Loucy (cell line): ENCODE results near the gene RND1.

Experiments used
- H2AFZ ChIP-seq: fragments of 200-600 bp; sonication (generic); 2 replicates; pipeline ENCODE4 v1.6.0; 2016; ENCODE audit warnings: antibody characterized with exemption, mild to moderate bottlenecking, low read length, moderate library complexity
- H3F3A ChIP-seq: fragments of 200-600 bp; 2 replicates; pipeline ENCODE4 v1.6.0; 2016; ENCODE audit warnings: antibody characterized with exemption, low read depth, mild to moderate bottlenecking
- H3K27me3 ChIP-seq: fragments of 200-600 bp; sonication (generic); 2 replicates; pipeline ENCODE4 v1.6.1; 2014; ENCODE audit warnings: low read length, mild to moderate bottlenecking; ENCODE audit not compliant: insufficient read depth, poor library complexity, severe bottlenecking
- H3K36me3 ChIP-seq: fragments of 200-600 bp; sonication (generic); 2 replicates; pipeline ENCODE4 v1.6.1; 2016; ENCODE audit warnings: low read length; ENCODE audit not compliant: insufficient read depth
- H3K4me1 ChIP-seq: fragments of 200-600 bp; sonication (generic); 2 replicates; pipeline ENCODE4 v1.5.1; 2014; ENCODE audit warnings: low read length, mild to moderate bottlenecking; ENCODE audit not compliant: insufficient read depth, poor library complexity, severe bottlenecking
- H3K4me2 ChIP-seq: fragments of 200-600 bp; sonication (generic); 2 replicates; pipeline ENCODE4 v1.6.0; 2014; ENCODE audit warnings: antibody characterized with exemption, low read length, low read depth, mild to moderate bottlenecking; ENCODE audit not compliant: poor library complexity, severe bottlenecking
- H3K4me3 ChIP-seq: fragments of 200-600 bp; sonication (generic); 2 replicates; pipeline ENCODE4 v1.5.1; 2014; ENCODE audit warnings: low read length, mild to moderate bottlenecking, mixed read lengths; ENCODE audit not compliant: poor library complexity, severe bottlenecking
- H3K79me2 ChIP-seq: fragments of 200-600 bp; sonication (generic); 2 replicates; pipeline ENCODE4 v1.6.1; 2014; ENCODE audit warnings: low read length; ENCODE audit not compliant: insufficient read depth
- H3K9ac ChIP-seq: fragments of 200-600 bp; sonication (generic); 2 replicates; pipeline ENCODE4 v1.6.0; 2014; ENCODE audit warnings: mild to moderate bottlenecking, low read depth, low read length, moderate library complexity; ENCODE audit not compliant: poor library complexity, severe bottlenecking
- H3K9me2 ChIP-seq: fragments of 200-600 bp; sonication (generic); replicated peaks from 2 replicates; pipeline ENCODE4 v1.6.1; 2016; ENCODE audit warnings: low read depth, low read length, mixed read lengths
- H3K9me3 ChIP-seq: fragments of 200-600 bp; sonication (generic); 2 replicates; pipeline ENCODE4 v1.6.1; 2014; ENCODE audit warnings: mild to moderate bottlenecking, antibody characterized with exemption, low read length, low read depth; ENCODE audit not compliant: insufficient read depth
- H4K20me1 ChIP-seq: fragments of 200-600 bp; sonication (generic); 2 replicates; pipeline ENCODE4 v1.6.0; 2014; ENCODE audit warnings: antibody characterized with exemption, low read length, mild to moderate bottlenecking; ENCODE audit not compliant: insufficient read depth, poor library complexity, severe bottlenecking
- CTCF ChIP-seq: fragments of 200-600 bp; sonication (generic); conservative IDR thresholded peaks from 2 replicates; pipeline ENCODE4 v1.5.1; 2014; ENCODE audit warnings: mild to moderate bottlenecking, antibody characterized with exemption, low read length
- EZH2phosphoT487 ChIP-seq: fragments of 200-600 bp; IDR thresholded peaks from 2 replicates; pipeline ENCODE4 v1.6.1; 2018; ENCODE audit warnings: antibody characterized with exemption, mild to moderate bottlenecking, moderate library complexity, borderline replicate concordance

The RND1 gene

GRCh38 chr12:48899651-48900050 is 34.0 kb upstream of the RND1 start:
- Histone ChIP-seq H3K4me2 (no peak overlapping the region), H3K9me3 (no peaks in the 10 kb centered on the region), H3K4me3 (no peak overlapping the region), H3F3A (no peaks in the 10 kb centered on the region), H3K27me3 (no peaks in the 10 kb centered on the region), H3K4me1 (no peaks in the 10 kb centered on the region), H2AFZ (no peak overlapping the region), H3K9me2 (no peaks in the 10 kb centered on the region), H4K20me1 (no peaks in the 10 kb centered on the region), H3K9ac (no peak overlapping the region), H3K36me3 (no peaks in the 10 kb centered on the region), H3K79me2 (no peaks in the 10 kb centered on the region)
- TF ChIP-seq CTCF: no peak
- no peak for TF ChIP-seq EZH2phosphoT487

- Histone ChIP-seq H3K36me3 (no peaks in the 10 kb centered on the region), H3K9ac (no peak overlapping the region), H4K20me1 (no peaks in the 10 kb centered on the region), H3K4me1 (peaks cover 3% of the 10 kb centered on the region), H3K9me2 (no peaks in the 10 kb centered on the region), H3F3A (no peaks in the 10 kb centered on the region), H3K4me3 (no peak overlapping the region), H3K4me2 (no peak overlapping the region), H3K79me2 (no peaks in the 10 kb centered on the region), H3K27me3 (no peaks in the 10 kb centered on the region), H3K9me3 (no peaks in the 10 kb centered on the region), H2AFZ (no peak overlapping the region)
- TF ChIP-seq EZH2phosphoT487 (no peak), CTCF (no peak)
Observed at GRCh38 chr12:48894271-48894670, 28.6 kb upstream of the RND1 start.

- Histone ChIP-seq H3K9me2 (no peaks in the 10 kb centered on the region), H3K9ac (peak overlapping the region; percentile 47), H3F3A (no peaks in the 10 kb centered on the region), H3K36me3 (no peaks in the 10 kb centered on the region), H3K4me3 (peak overlapping the region; percentile 16), H3K4me2 (peak overlapping the region; percentile 55), H3K79me2 (no peaks in the 10 kb centered on the region), H4K20me1 (no peaks in the 10 kb centered on the region), H2AFZ (peak overlapping the region; percentile 93), H3K4me1 (peaks cover 3% of the 10 kb centered on the region), H3K27me3 (no peaks in the 10 kb centered on the region), H3K9me3 (no peaks in the 10 kb centered on the region)
- TF ChIP-seq CTCF (peak; percentile 90), EZH2phosphoT487 (no peak)
Observed at GRCh38 chr12:48890657-48891418, 25.2 kb upstream of the RND1 start.
